GDM1 (cell line): ENCODE data around the gene DALRD3.

ENCODE experiments used
- DNase-seq: peaks from one replicate; lab custom pipeline; 2025; lab: John Stamatoyannopoulos, UW

DALRD3 gene

GRCh38 chr3:48980295-48980694, 38.1 kb downstream of the DALRD3 start:
- DNase-seq = no peak

GRCh38 chr3:48979451-48979850, 38.9 kb downstream of the DALRD3 start:
- DNase-seq = no peak

- no peak for DNase-seq
These were observed 44.1 kb downstream of the DALRD3 start for GRCh38 chr3:48974076-48974864.

DNA sequence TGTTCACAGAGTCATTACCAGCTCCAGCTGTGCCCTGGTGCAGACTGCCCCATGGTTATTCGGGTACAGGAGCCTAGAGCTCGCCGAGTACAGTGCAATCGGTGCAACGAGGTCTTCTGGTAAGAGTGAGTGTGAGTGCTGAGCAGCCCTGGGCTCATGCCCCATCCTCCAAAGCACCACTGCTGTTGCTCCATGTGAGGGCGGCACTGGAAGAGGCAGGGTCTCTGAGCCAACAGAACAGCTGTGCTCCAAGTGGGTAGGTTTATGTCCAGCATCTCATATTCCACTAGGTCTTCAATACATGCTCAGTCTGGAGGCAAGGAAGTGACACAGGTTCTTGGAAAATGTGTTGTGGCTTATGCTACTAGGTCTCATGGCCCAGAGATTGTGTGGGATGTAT, 47.8 kb downstream of the DALRD3 start:
- DNase-seq = no peak

- DNase-seq = no peak
These were observed 51.5 kb downstream of the DALRD3 start for GRCh38 chr3:48966876-48967361.

DNA sequence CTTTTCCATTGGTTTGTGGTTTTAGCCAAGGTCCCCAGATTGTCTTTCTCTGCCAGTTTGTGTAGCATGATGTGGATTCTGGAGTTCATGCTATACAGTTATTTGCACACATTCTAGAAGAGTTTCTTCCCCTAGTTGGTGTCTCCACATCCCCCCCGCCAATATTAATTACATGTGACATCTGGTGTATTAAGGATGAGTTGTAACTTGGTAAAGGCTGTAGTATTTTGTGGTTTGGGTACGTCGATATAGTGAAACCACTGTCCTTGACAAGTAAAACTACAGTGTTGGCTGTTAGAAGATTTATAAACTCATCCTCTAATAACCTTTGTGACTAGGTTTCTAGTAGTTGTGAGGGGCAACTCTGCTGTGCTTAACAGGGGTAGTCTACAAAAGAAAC, 52.0 kb downstream of the DALRD3 start:
- DNase-seq = no peak
